HEK293 (cell line): ENCODE results near the gene AOAH.

Source experiments
- CTCF ChIA-PET: fragments of 350-600 bp; formaldehyde crosslinking; extraction: SDS; loops from one replicate; lab custom pipeline; 2021; ENCODE audit warnings: antibody characterized with exemption; lab: Yijun Ruan, JAX
- POLR2A ChIA-PET: fragments of 300-600 bp; formaldehyde crosslinking; extraction: SDS; loops from one replicate; lab custom pipeline; 2020; ENCODE audit warnings: antibody characterized with exemption, inconsistent platforms; lab: Yijun Ruan, JAX
- H3K27ac ChIP-seq: fragments of 200-500 bp; sonication (Bioruptor generic); 2 replicates; pipeline ENCODE4 v1.5.1; 2014; ENCODE audit warnings: low read depth, low read length, control low read depth, inconsistent platforms; ENCODE audit errors: extremely low read depth
- H3K36me3 ChIP-seq, 2 experiments: fragments of 200-500 bp in 1 of 2; sonication (Bioruptor generic) in 1 of 2; 1 replicate in 1 of 2; 2 replicates in 1 of 2; pipeline ENCODE4 v1.5.1; 2014 to 2017; ENCODE audit warnings: inconsistent platforms in 2 of 2, low read length in 2 of 2; ENCODE audit not compliant: control insufficient read depth in 2 of 2, insufficient read depth in 1 of 2
- H3K4me1 ChIP-seq: fragments of 200-500 bp; sonication (Bioruptor generic); 2 replicates; pipeline ENCODE4 v1.5.1; 2014; ENCODE audit warnings: mild to moderate bottlenecking, low read length, inconsistent platforms; ENCODE audit not compliant: control insufficient read depth, insufficient read depth
- H3K4me3 ChIP-seq: 2 replicates; pipeline ENCODE4 v1.5.1; 2011; ENCODE audit warnings: low read depth, mild to moderate bottlenecking, control low read depth, low read length, moderate library complexity
- H3K9me3 ChIP-seq: fragments of 200-500 bp; sonication (Bioruptor generic); 2 replicates; pipeline ENCODE4 v1.5.1; 2014; ENCODE audit warnings: low read depth, low read length, inconsistent platforms; ENCODE audit not compliant: control insufficient read depth, insufficient read depth
- GFI1B ChIP-seq: fragments of 450-650 bp; formaldehyde crosslinking; IDR thresholded peaks from 2 replicates; pipeline ENCODE4 v1.5.1; 2016; ENCODE audit warnings: missing biosample characterization, missing genetic modification characterization
- GLIS1 ChIP-seq: fragments of 450-650 bp; formaldehyde crosslinking; IDR thresholded peaks from 2 replicates; pipeline ENCODE4 v1.5.1; 2016; ENCODE audit warnings: missing biosample characterization, missing genetic modification characterization
- KLF9 ChIP-seq: fragments of 450-650 bp; formaldehyde crosslinking; IDR thresholded peaks from 2 replicates; pipeline ENCODE4 v1.5.1; 2016; ENCODE audit warnings: missing biosample characterization, missing genetic modification characterization, low read depth
- TCF7L2 ChIP-seq: IDR thresholded peaks from 2 replicates; pipeline ENCODE4 v1.6.1; 2011; ENCODE audit warnings: low read depth, mild to moderate bottlenecking, inconsistent platforms, low read length, moderate library complexity, borderline replicate concordance
- ZEB2 ChIP-seq: fragments of 450-650 bp; formaldehyde crosslinking; IDR thresholded peaks from 2 replicates; pipeline ENCODE4 v1.5.1; 2016; ENCODE audit warnings: missing biosample characterization, missing genetic modification characterization
- ZNF10 ChIP-seq: fragments of 450-650 bp; formaldehyde crosslinking; IDR thresholded peaks from 2 replicates; pipeline ENCODE4 v1.5.1; 2017; ENCODE audit warnings: missing biosample characterization, missing genetic modification characterization
- ZNF16 ChIP-seq: fragments of 450-650 bp; formaldehyde crosslinking; IDR thresholded peaks from 2 replicates; pipeline ENCODE4 v1.5.1; 2016; ENCODE audit warnings: low read depth, missing biosample characterization, missing genetic modification characterization
- ZNF169 ChIP-seq: fragments of 450-650 bp; formaldehyde crosslinking; IDR thresholded peaks from 2 replicates; pipeline ENCODE4 v1.5.1; 2016; ENCODE audit warnings: missing biosample characterization, missing genetic modification characterization
- ZNF202 ChIP-seq: fragments of 450-650 bp; formaldehyde crosslinking; IDR thresholded peaks from 2 replicates; pipeline ENCODE4 v1.5.1; 2016; ENCODE audit warnings: missing biosample characterization, missing genetic modification characterization, borderline replicate concordance
- ZNF223 ChIP-seq: fragments of 450-650 bp; formaldehyde crosslinking; IDR thresholded peaks from 2 replicates; pipeline ENCODE4 v1.5.1; 2016; ENCODE audit warnings: missing biosample characterization, missing genetic modification characterization
- ZNF292 ChIP-seq: fragments of 450-650 bp; formaldehyde crosslinking; IDR thresholded peaks from 2 replicates; pipeline ENCODE4 v1.5.1; 2016; ENCODE audit warnings: low read depth, missing biosample characterization, missing genetic modification characterization, borderline replicate concordance
- ZNF37A ChIP-seq: fragments of 450-650 bp; IDR thresholded peaks from 2 replicates; pipeline ENCODE4 v1.5.1; 2018; ENCODE audit warnings: missing biosample characterization, missing genetic modification characterization
- ZNF548 ChIP-seq: fragments of 450-650 bp; formaldehyde crosslinking; IDR thresholded peaks from 2 replicates; pipeline ENCODE4 v1.5.1; 2016; ENCODE audit warnings: missing biosample characterization, missing genetic modification characterization
- ZNF585B ChIP-seq: fragments of 450-650 bp; formaldehyde crosslinking; IDR thresholded peaks from 2 replicates; pipeline ENCODE4 v1.5.1; 2016; ENCODE audit warnings: missing biosample characterization, missing genetic modification characterization
- ZNF596 ChIP-seq: fragments of 450-650 bp; IDR thresholded peaks from 2 replicates; pipeline ENCODE4 v1.5.0; 2018; ENCODE audit warnings: missing biosample characterization, mild to moderate bottlenecking, missing genetic modification characterization, moderate library complexity
- ZNF623 ChIP-seq: fragments of 450-650 bp; formaldehyde crosslinking; IDR thresholded peaks from 2 replicates; pipeline ENCODE4 v1.5.1; 2016; ENCODE audit warnings: missing biosample characterization, missing genetic modification characterization
- ZNF768 ChIP-seq: fragments of 450-650 bp; formaldehyde crosslinking; IDR thresholded peaks from 2 replicates; pipeline ENCODE4 v1.5.1; 2018; ENCODE audit warnings: missing biosample characterization, mild to moderate bottlenecking, missing genetic modification characterization
- ZNF792 ChIP-seq: fragments of 450-650 bp; formaldehyde crosslinking; IDR thresholded peaks from 2 replicates; pipeline ENCODE4 v1.5.1; 2016; ENCODE audit warnings: missing biosample characterization, missing genetic modification characterization
- ZNF830 ChIP-seq: fragments of 450-650 bp; IDR thresholded peaks from 2 replicates; pipeline ENCODE4 v1.5.0; 2018; ENCODE audit warnings: missing biosample characterization, missing genetic modification characterization, low read depth, mild to moderate bottlenecking, moderate library complexity
- ZNF837 ChIP-seq: fragments of 450-650 bp; formaldehyde crosslinking; IDR thresholded peaks from 2 replicates; pipeline ENCODE4 v1.5.1; 2016; ENCODE audit warnings: missing biosample characterization, missing genetic modification characterization
- ZXDB ChIP-seq: fragments of 450-650 bp; formaldehyde crosslinking; IDR thresholded peaks from 2 replicates; pipeline ENCODE4 v1.5.1; 2016; ENCODE audit warnings: missing biosample characterization, missing genetic modification characterization
- TF ChIP-seq, protein P1 (sequence below): fragments of 450-650 bp; formaldehyde crosslinking; IDR thresholded peaks from 2 replicates; pipeline ENCODE4 v1.5.1; 2016; ENCODE audit warnings: missing biosample characterization, missing genetic modification characterization
- TF ChIP-seq, protein P2 (sequence below): fragments of 450-650 bp; formaldehyde crosslinking; IDR thresholded peaks from 2 replicates; pipeline ENCODE4 v1.5.1; 2017; ENCODE audit warnings: missing biosample characterization, mild to moderate bottlenecking, missing genetic modification characterization, moderate library complexity
- TF ChIP-seq, protein P3 (sequence below): fragments of 450-650 bp; formaldehyde crosslinking; IDR thresholded peaks from 2 replicates; pipeline ENCODE4 v1.5.1; 2016; ENCODE audit warnings: missing biosample characterization, missing genetic modification characterization
- TF ChIP-seq, protein P4 (sequence below): fragments of 450-650 bp; formaldehyde crosslinking; IDR thresholded peaks from 2 replicates; pipeline ENCODE4; 2016; ENCODE audit warnings: missing biosample characterization, missing genetic modification characterization

AOAH gene

DNA sequence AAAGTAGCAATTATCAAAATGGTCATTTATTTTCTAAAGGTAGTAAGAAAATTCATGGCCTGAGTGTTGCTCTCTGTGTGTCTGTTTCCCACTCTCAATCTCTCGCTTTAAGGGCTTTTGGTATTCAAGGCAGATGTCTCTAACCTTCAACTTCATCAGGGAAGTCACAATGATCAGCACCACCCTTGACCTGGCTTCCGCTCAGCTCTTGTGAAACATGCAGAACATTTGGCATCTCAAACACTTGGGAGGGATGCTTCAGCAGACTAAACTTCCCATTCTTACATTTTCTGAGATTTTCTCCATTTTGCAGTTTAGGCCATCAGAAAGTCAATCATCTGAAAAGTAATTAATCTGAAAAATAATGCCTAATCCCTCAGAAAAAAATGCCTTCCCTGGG lies 129.8 kb downstream of the AOAH start (continued):
- TF ChIP-seq TCF7L2 (no peak), ZNF16 (tag by site-specific recombination) (no peak), ZNF223 (tag by site-specific recombination) (no peak)

DNA sequence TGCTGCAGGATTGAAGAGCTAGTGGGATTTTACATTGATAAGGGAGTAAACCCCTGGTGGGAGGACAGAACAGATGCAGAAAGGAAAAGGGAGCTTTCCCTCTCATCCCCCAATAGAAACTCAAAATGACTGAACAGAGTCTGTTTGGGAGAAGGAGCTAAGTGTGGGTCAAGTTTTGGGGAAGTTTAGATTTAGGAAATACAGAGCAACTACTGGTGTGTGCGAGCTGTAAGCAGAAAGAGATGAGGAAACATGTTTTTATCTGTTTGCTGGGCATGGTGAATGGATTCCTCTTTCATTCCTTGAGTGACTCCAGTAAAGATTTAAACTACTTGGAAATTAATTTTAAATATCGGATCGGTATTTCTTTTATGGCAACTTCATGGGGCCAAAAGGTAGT lies 132.7 kb downstream of the AOAH start:
- H3K9me3 ChIP-seq = no peaks in the 10 kb centered on the region
- ChIA-PET POLR2A (no interaction called here), CTCF (interaction anchor here (1.8 kb wide), 1 partner anchor 80 kb away, joined by 6 read pairs; no protein-coding TSS in a partner anchor)
- H3K4me1 ChIP-seq = no peaks in the 10 kb centered on the region
- no peak overlapping the region for H3K4me3 ChIP-seq
- TF ChIP-seq ZNF169 (tag by site-specific recombination) = no peak
- no peak for TF ChIP-seq ZNF585B (tag by site-specific recombination)
- no peak for TF ChIP-seq ZNF768 (tag by site-specific recombination)
- TF ChIP-seq ZNF16 (tag by site-specific recombination) = no peak
- TF ChIP-seq, protein P1, sequence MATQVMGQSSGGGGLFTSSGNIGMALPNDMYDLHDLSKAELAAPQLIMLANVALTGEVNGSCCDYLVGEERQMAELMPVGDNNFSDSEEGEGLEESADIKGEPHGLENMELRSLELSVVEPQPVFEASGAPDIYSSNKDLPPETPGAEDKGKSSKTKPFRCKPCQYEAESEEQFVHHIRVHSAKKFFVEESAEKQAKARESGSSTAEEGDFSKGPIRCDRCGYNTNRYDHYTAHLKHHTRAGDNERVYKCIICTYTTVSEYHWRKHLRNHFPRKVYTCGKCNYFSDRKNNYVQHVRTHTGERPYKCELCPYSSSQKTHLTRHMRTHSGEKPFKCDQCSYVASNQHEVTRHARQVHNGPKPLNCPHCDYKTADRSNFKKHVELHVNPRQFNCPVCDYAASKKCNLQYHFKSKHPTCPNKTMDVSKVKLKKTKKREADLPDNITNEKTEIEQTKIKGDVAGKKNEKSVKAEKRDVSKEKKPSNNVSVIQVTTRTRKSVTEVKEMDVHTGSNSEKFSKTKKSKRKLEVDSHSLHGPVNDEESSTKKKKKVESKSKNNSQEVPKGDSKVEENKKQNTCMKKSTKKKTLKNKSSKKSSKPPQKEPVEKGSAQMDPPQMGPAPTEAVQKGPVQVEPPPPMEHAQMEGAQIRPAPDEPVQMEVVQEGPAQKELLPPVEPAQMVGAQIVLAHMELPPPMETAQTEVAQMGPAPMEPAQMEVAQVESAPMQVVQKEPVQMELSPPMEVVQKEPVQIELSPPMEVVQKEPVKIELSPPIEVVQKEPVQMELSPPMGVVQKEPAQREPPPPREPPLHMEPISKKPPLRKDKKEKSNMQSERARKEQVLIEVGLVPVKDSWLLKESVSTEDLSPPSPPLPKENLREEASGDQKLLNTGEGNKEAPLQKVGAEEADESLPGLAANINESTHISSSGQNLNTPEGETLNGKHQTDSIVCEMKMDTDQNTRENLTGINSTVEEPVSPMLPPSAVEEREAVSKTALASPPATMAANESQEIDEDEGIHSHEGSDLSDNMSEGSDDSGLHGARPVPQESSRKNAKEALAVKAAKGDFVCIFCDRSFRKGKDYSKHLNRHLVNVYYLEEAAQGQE (tag by site-specific recombination) = no peak
- TF ChIP-seq GFI1B (tag by site-specific recombination) = no peak
- no peak for TF ChIP-seq ZNF37A (tag by site-specific recombination)
- TF ChIP-seq, protein P2, sequence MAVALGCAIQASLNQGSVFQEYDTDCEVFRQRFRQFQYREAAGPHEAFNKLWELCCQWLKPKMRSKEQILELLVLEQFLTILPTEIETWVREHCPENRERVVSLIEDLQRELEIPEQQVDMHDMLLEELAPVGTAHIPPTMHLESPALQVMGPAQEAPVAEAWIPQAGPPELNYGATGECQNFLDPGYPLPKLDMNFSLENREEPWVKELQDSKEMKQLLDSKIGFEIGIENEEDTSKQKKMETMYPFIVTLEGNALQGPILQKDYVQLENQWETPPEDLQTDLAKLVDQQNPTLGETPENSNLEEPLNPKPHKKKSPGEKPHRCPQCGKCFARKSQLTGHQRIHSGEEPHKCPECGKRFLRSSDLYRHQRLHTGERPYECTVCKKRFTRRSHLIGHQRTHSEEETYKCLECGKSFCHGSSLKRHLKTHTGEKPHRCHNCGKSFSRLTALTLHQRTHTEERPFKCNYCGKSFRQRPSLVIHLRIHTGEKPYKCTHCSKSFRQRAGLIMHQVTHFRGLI (tag by site-specific recombination) = no peak
- no peaks in the 10 kb centered on the region for H3K36me3 ChIP-seq
- H3K27ac ChIP-seq = no peak overlapping the region

DNA sequence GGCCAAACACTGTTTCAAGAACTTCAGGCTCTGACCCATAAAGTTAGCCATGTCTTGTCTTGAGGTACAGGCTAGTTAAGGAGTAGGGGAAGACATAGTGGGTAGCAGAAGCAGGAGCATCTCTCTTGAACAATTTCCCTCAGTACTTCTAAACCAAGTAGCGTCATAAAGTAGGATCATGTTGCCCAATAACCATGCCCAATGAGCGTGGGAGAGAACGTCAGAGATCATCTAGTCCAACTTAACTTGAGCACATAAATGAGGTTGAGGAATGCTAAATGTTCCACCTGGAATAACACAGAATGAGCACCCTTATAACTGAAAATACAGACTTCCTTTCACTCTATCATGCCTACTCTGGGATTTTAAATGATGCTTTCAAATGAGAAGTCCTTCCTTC lies 134.9 kb downstream of the AOAH start:
- H3K36me3 ChIP-seq = no peaks in the 10 kb centered on the region
- H3K9me3 ChIP-seq = no peaks in the 10 kb centered on the region
- ChIA-PET CTCF (no interaction called here), POLR2A (no interaction called here)
- no peak overlapping the region for H3K4me3 ChIP-seq
- H3K4me1 ChIP-seq = no peaks in the 10 kb centered on the region
- H3K27ac ChIP-seq = no peak overlapping the region
- no peak for TF ChIP-seq ZNF202 (tag by site-specific recombination)
- TF ChIP-seq, protein P3, sequence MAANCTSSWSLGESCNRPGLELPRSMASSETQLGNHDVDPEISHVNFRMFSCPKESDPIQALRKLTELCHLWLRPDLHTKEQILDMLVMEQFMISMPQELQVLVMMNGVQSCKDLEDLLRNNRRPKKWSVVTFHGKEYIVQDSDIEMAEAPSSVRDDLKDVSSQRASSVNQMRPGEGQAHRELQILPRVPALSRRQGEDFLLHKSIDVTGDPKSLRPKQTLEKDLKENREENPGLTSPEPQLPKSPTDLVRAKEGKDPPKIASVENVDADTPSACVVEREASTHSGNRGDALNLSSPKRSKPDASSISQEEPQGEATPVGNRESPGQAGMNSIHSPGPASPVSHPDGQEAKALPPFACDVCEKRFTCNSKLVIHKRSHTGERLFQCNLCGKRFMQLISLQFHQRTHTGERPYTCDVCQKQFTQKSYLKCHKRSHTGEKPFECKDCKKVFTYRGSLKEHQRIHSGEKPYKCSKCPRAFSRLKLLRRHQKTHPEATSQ (tag by site-specific recombination) = no peak

DNA sequence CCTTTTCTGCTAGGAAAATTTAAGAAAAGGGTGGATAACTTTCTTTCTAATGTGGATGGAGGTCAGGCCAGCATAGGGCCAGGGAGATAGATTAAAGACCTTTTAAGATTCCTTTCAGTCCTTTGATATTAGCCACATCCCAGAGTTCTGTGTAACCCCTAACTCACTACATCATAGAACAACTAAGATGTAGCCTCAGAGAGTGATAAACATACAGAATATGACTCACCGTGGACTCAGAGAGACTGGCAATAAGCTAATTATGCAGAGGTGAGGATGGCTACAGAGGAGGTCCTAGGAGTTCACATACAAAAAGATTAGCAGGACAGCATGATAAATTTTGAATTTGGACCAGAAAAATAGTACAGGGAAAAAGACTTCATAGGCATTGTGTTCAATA lies 141.0 kb downstream of the AOAH start:
- no peaks in the 10 kb centered on the region for H3K4me1 ChIP-seq
- no peak overlapping the region for H3K27ac ChIP-seq
- TF ChIP-seq KLF9 (tag by site-specific recombination) (no peak), ZNF837 (tag by site-specific recombination) (no peak), ZNF596 (tag by site-specific recombination) (no peak), ZNF623 (tag by site-specific recombination) (no peak), ZNF830 (tag by site-specific recombination) (no peak), ZEB2 (tag by site-specific recombination) (no peak), ZNF292 (no peak), ZXDB (no peak), GLIS1 (tag by site-specific recombination) (no peak), ZNF792 (tag by site-specific recombination) (no peak), ZNF548 (tag by site-specific recombination) (no peak), ZNF10 (tag by site-specific recombination) (no peak)
- TF ChIP-seq, protein P4, sequence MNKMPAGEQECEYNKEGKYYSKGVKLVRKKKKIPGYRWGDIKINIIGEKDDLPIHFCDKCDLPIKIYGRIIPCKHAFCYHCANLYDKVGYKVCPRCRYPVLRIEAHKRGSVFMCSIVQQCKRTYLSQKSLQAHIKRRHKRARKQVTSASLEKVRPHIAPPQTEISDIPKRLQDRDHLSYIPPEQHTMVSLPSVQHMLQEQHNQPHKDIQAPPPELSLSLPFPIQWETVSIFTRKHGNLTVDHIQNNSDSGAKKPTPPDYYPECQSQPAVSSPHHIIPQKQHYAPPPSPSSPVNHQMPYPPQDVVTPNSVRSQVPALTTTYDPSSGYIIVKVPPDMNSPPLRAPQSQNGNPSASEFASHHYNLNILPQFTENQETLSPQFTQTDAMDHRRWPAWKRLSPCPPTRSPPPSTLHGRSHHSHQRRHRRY (tag by site-specific recombination) = no peak

More for the DNA sequence above, 141.0 kb downstream of the AOAH start:
- CTCF ChIA-PET = interaction anchor here (0.6 kb wide), 1 partner anchor 48 kb away, joined by 3 read pairs; no protein-coding TSS in a partner anchor
- no peak overlapping the region for H3K4me3 ChIP-seq
- H3K9me3 ChIP-seq = no peaks in the 10 kb centered on the region; the same call in 1 of the 2 replicates
- no peaks in the 10 kb centered on the region for H3K36me3 ChIP-seq
- POLR2A ChIA-PET = no interaction called here
